A549 (cell line): ENCODE data around the gene COX4I2.

Experiments
- CBX2 ChIP-seq: fragments of 200-600 bp; sonication (generic); IDR thresholded peaks from 2 replicates; pipeline ENCODE4 v1.6.1; 2016; ENCODE audit warnings: low read depth, mild to moderate bottlenecking, borderline replicate concordance
- CHD2 ChIP-seq: fragments of 150-350 bp; IDR thresholded peaks from 2 replicates; pipeline ENCODE4 v1.6.1; 2014; ENCODE audit warnings: low read length; ENCODE audit not compliant: partially characterized antibody
- CTCF ChIP-seq: fragments of >200 bp; sonication (Bioruptor Twin); formaldehyde crosslinking; IDR thresholded peaks from 3 replicates; pipeline ENCODE4 v1.5.1; 2016
- EHF ChIP-seq: fragments of 250-450 bp; sonication (Bioruptor Pico); IDR thresholded peaks from 2 replicates; pipeline ENCODE4 v1.5.0; 2020; ENCODE audit warnings: mild to moderate bottlenecking
- ESRRA ChIP-seq: fragments of 150-350 bp; IDR thresholded peaks from 2 replicates; pipeline ENCODE4 v1.6.1; 2014; ENCODE audit warnings: mild to moderate bottlenecking, low read length, borderline replicate concordance
- JUN ChIP-seq, 2 experiments: fragments of >200 bp; sonication (Bioruptor Twin); formaldehyde crosslinking; IDR thresholded peaks; 2 replicates in 1 of 2; 3 replicates in 1 of 2; pipeline ENCODE4 v1.6.1; 2016 to 2017
- MAFK ChIP-seq: fragments of 450-650 bp; IDR thresholded peaks from 2 replicates; pipeline ENCODE4 v1.6.1; 2014; ENCODE audit not compliant: partially characterized antibody
- MAX ChIP-seq: IDR thresholded peaks from 2 replicates; pipeline ENCODE4 v1.6.1; 2012
- POLR2A ChIP-seq: IDR thresholded peaks from 2 replicates; pipeline ENCODE4 v1.6.1; 2012; ENCODE audit warnings: mild to moderate bottlenecking, low read length
- RAD21 ChIP-seq, 2 experiments: fragments of >200 bp in 1 of 2; sonication (Bioruptor Twin) in 1 of 2; formaldehyde crosslinking in 1 of 2; IDR thresholded peaks in 1 of 2; conservative IDR thresholded peaks in 1 of 2; 2 replicates in 1 of 2; 3 replicates in 1 of 2; pipeline ENCODE4 v1.6.1; 2012 to 2018; ENCODE audit warnings: inconsistent platforms in 1 of 2
- REST ChIP-seq: fragments of 200-600 bp; sonication (generic); IDR thresholded peaks from 2 replicates; pipeline ENCODE4 v1.6.1; 2016; ENCODE audit warnings: antibody characterized with exemption, mild to moderate bottlenecking, moderate library complexity
- RFX5 ChIP-seq: fragments of 450-650 bp; IDR thresholded peaks from 2 replicates; pipeline ENCODE4 v1.7.1; 2014; ENCODE audit warnings: antibody characterized with exemption, mild to moderate bottlenecking, moderate library complexity
- SMC3 ChIP-seq: fragments of >200 bp; sonication (Bioruptor Twin); formaldehyde crosslinking; IDR thresholded peaks from 3 replicates; pipeline ENCODE4 v1.6.1; 2018; ENCODE audit warnings: inconsistent platforms
- USF2 ChIP-seq: fragments of 450-650 bp; IDR thresholded peaks from 2 replicates; pipeline ENCODE4 v1.6.1; 2014; ENCODE audit warnings: antibody characterized with exemption

- TF ChIP-seq CTCF (no peak), JUN (IDR thresholded peaks at IDR 0.05) (no peak; a peak in 1 of 5 replicates), MAX (peak; percentile 59; the same call in 1 of the 2 replicates), REST (no peak), CHD2 (no peak), POLR2A (no peak), MAFK (no peak), CBX2 (no peak), ESRRA (no peak), RAD21 (conservative IDR thresholded peaks at IDR 0.05 in 1 of 2, IDR thresholded peaks at IDR 0.05 in 1 of 2) (no peak), SMC3 (no peak), USF2 (no peak), RFX5 (no peak), EHF (CRISPR knock-in tag) (peak; percentile 16; the same call in 1 of the 2 replicates)
Observed at GRCh38 chr20:31602779-31603441, 34.8 kb upstream of the COX4I2 start.
